HEK293T (cell line): Measurements from ENCODE around the gene PLA2G4C.

Experiments
- CTCF ChIA-PET: fragments of 350-600 bp; formaldehyde crosslinking; extraction: SDS; loops from one replicate; lab custom pipeline; 2021; ENCODE audit warnings: antibody characterized with exemption, inconsistent platforms; lab: Yijun Ruan, JAX
- POLR2A ChIA-PET: fragments of 350-600 bp; formaldehyde crosslinking; extraction: SDS; loops from one replicate; lab custom pipeline; 2020; ENCODE audit warnings: antibody characterized with exemption, inconsistent platforms; lab: Yijun Ruan, JAX
- DNase-seq: peaks from one replicate; pipeline ENCODE4 v3.0.0; 2012; ENCODE audit warnings: mixed read lengths; ENCODE audit errors: extremely low spot score
- ARNT ChIP-seq: fragments of 450-650 bp; IDR thresholded peaks from 2 replicates; pipeline ENCODE4 v1.6.1; 2017; ENCODE audit warnings: mild to moderate bottlenecking
- BHLHE40 ChIP-seq: fragments of 450-650 bp; IDR thresholded peaks from 2 replicates; pipeline ENCODE4 v1.6.1; 2016; ENCODE audit warnings: mild to moderate bottlenecking, moderate library complexity, borderline replicate concordance
- CTBP1 ChIP-seq: fragments of 450-650 bp; IDR thresholded peaks from 2 replicates; pipeline ENCODE4 v1.6.1; 2016; ENCODE audit warnings: borderline replicate concordance
- ELF4 ChIP-seq: fragments of 450-650 bp; IDR thresholded peaks from 2 replicates; pipeline ENCODE4 v1.6.1; 2017; ENCODE audit warnings: antibody characterized with exemption
- FOXA1 ChIP-seq: fragments of 450-650 bp; IDR thresholded peaks from 2 replicates; pipeline ENCODE4 v1.6.1; 2016; ENCODE audit warnings: mild to moderate bottlenecking
- FOXK2 ChIP-seq: fragments of 450-650 bp; IDR thresholded peaks from 2 replicates; pipeline ENCODE4 v1.6.1; 2016; ENCODE audit warnings: mild to moderate bottlenecking
- FOXM1 ChIP-seq: fragments of 450-650 bp; IDR thresholded peaks from 2 replicates; pipeline ENCODE4 v1.6.1; 2017; ENCODE audit warnings: mild to moderate bottlenecking, borderline replicate concordance
- HDGF ChIP-seq: fragments of 450-650 bp; IDR thresholded peaks from 2 replicates; pipeline ENCODE4 v1.6.1; 2017; ENCODE audit warnings: antibody characterized with exemption, borderline replicate concordance
- L3MBTL2 ChIP-seq: fragments of 450-650 bp; conservative IDR thresholded peaks from 2 replicates; pipeline ENCODE4 v1.6.1; 2016; ENCODE audit warnings: mild to moderate bottlenecking
- LEF1 ChIP-seq: fragments of 450-650 bp; IDR thresholded peaks from 2 replicates; pipeline ENCODE4 v1.6.1; 2017; ENCODE audit warnings: mild to moderate bottlenecking, borderline replicate concordance
- NFRKB ChIP-seq: fragments of 450-650 bp; IDR thresholded peaks from 2 replicates; pipeline ENCODE4 v1.6.1; 2016; ENCODE audit warnings: mild to moderate bottlenecking, moderate library complexity
- PKNOX1 ChIP-seq: fragments of 450-650 bp; IDR thresholded peaks from 2 replicates; pipeline ENCODE4 v1.6.1; 2016
- SP1 ChIP-seq: fragments of 450-650 bp; IDR thresholded peaks from 2 replicates; pipeline ENCODE4 v1.6.1; 2017
- SUZ12 ChIP-seq: fragments of 450-650 bp; IDR thresholded peaks from 2 replicates; pipeline ENCODE4 v1.6.1; 2016; ENCODE audit warnings: mild to moderate bottlenecking
- TARDBP ChIP-seq: fragments of 450-650 bp; IDR thresholded peaks from 2 replicates; pipeline ENCODE4 v1.6.1; 2016
- ZNF384 ChIP-seq: fragments of 450-650 bp; IDR thresholded peaks from 2 replicates; pipeline ENCODE4 v1.6.1; 2016

Gene PLA2G4C

GRCh38 chr19:48061401-48062344 lies 48.9 kb downstream of the PLA2G4C start:
- TF ChIP-seq CTBP1 (no peak), SP1 (no peak), PKNOX1 (no peak), BHLHE40 (no peak), L3MBTL2 (no peak), ZNF384 (no peak), FOXM1 (no peak), LEF1 (no peak), FOXA1 (no peak), SUZ12 (no peak), HDGF (no peak), ELF4 (no peak), FOXK2 (no peak), TARDBP (no peak)
- ChIA-PET POLR2A (no interaction called here), CTCF (no interaction called here)
- no peak for DNase-seq

- TF ChIP-seq FOXK2 (no peak), HDGF (no peak), L3MBTL2 (no peak), CTBP1 (no peak), SUZ12 (no peak), ELF4 (no peak), TARDBP (no peak), FOXM1 (no peak), ZNF384 (no peak), BHLHE40 (no peak), LEF1 (no peak), FOXA1 (no peak), NFRKB (no peak), SP1 (no peak), PKNOX1 (no peak), ARNT (no peak)
- ChIA-PET POLR2A (no interaction called here), CTCF (no interaction called here)
- no peak for DNase-seq
These were observed 50.2 kb downstream of the PLA2G4C start for GRCh38 chr19:48060381-48060780.

DNA sequence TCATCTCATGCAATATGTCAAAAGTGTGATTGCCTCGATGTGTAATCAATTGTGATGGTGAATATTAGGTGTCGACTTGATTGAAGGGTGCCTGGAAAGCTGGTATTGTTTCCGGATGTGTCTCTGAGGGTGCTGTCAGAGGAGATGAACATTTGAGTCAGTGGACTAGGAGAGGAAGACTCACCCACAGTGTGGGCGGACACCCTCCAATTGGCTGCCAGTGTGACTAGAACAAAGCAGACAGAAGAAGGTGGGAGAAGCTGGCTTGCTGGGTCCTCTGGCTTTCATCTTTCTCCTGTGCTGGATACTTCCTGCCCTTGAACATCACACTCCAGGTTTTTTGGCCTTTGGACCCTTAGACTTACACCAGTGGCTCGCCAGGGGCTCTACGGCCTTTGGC lies 51.3 kb downstream of the PLA2G4C start:
- DNase-seq, result no peak
- ChIA-PET POLR2A (no interaction called here), CTCF (interaction anchor here (0.7 kb wide), 1 partner anchor 56 kb away, joined by 5 read pairs; no protein-coding TSS in a partner anchor)
- TF ChIP-seq ZNF384 (no peak), L3MBTL2 (no peak), NFRKB (no peak), FOXA1 (no peak), PKNOX1 (no peak), ARNT (no peak), BHLHE40 (no peak), FOXK2 (no peak), LEF1 (no peak), FOXM1 (no peak), CTBP1 (no peak), ELF4 (no peak), TARDBP (no peak), SP1 (no peak), SUZ12 (no peak), HDGF (no peak)

GRCh38 chr19:48053856-48054255 lies 56.8 kb downstream of the PLA2G4C start:
- TF ChIP-seq SP1 (no peak), FOXK2 (no peak), ARNT (no peak)
- ChIA-PET CTCF (no interaction called here), POLR2A (no interaction called here)
- no peak for DNase-seq

GRCh38 chr19:48053076-48053475 lies 57.5 kb downstream of the PLA2G4C start:
- CTCF ChIA-PET, result no interaction called here
- POLR2A ChIA-PET, result no interaction called here
- DNase-seq, result no peak
- no peak for TF ChIP-seq HDGF
- TF ChIP-seq ARNT, result no peak
- no peak for TF ChIP-seq L3MBTL2
- no peak for TF ChIP-seq BHLHE40
- no peak for TF ChIP-seq FOXK2
- no peak for TF ChIP-seq PKNOX1
- no peak for TF ChIP-seq ZNF384
- TF ChIP-seq SP1, result no peak
- TF ChIP-seq NFRKB, result no peak
- TF ChIP-seq SUZ12, result no peak
- TF ChIP-seq ELF4, result no peak
